HEK293 (cell line): ENCODE results near the gene MTOR.

Experiments used
- CTCF ChIP-seq: fragments of 450-650 bp; formaldehyde crosslinking; IDR thresholded peaks from 2 replicates; pipeline ENCODE4 v1.5.1; 2016; ENCODE audit warnings: missing biosample characterization, missing genetic modification characterization
- IKZF3 ChIP-seq: fragments of 450-650 bp; IDR thresholded peaks from 2 replicates; pipeline ENCODE4 v1.5.0; 2018; ENCODE audit warnings: missing biosample characterization, mild to moderate bottlenecking, missing genetic modification characterization, moderate library complexity
- KLF10 ChIP-seq: fragments of 450-650 bp; IDR thresholded peaks from 2 replicates; pipeline ENCODE4 v1.5.1; 2018; ENCODE audit warnings: missing biosample characterization, mild to moderate bottlenecking, missing genetic modification characterization
- RBAK ChIP-seq: fragments of 450-650 bp; formaldehyde crosslinking; IDR thresholded peaks from 2 replicates; pipeline ENCODE4 v1.5.1; 2016; ENCODE audit warnings: missing biosample characterization, missing genetic modification characterization
- REST ChIP-seq: fragments of 450-650 bp; formaldehyde crosslinking; IDR thresholded peaks from 2 replicates; pipeline ENCODE4 v1.5.1; 2016; ENCODE audit warnings: missing biosample characterization, missing genetic modification characterization
- SP2 ChIP-seq: fragments of 450-650 bp; formaldehyde crosslinking; IDR thresholded peaks from 2 replicates; pipeline ENCODE4 v1.5.1; 2016; ENCODE audit warnings: missing biosample characterization, missing genetic modification characterization
- TF ChIP-seq, protein P1 (sequence below): fragments of 450-650 bp; formaldehyde crosslinking; IDR thresholded peaks from 2 replicates; pipeline ENCODE4 v1.5.1; 2016; ENCODE audit warnings: missing biosample characterization, missing genetic modification characterization

DNA sequence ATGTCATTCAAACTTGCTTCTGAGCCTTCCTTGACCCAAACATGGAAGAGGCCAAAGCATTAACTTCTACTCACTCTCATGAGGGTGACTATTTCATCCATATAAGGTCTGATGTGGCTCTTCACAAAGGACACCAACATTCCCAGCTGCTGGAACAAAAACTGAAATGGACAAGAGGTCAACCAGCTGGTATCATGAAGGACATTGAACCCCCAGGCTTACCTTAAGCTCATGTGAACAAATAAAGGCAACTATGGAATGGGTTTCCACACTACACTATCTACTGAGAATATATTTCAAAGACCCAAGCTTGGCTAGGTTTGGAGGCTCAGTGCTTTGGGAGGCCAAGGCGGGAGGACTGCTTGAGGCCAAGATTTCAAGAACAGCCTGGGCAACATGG lies 46.3 kb downstream of the MTOR start:
- TF ChIP-seq, protein P1, sequence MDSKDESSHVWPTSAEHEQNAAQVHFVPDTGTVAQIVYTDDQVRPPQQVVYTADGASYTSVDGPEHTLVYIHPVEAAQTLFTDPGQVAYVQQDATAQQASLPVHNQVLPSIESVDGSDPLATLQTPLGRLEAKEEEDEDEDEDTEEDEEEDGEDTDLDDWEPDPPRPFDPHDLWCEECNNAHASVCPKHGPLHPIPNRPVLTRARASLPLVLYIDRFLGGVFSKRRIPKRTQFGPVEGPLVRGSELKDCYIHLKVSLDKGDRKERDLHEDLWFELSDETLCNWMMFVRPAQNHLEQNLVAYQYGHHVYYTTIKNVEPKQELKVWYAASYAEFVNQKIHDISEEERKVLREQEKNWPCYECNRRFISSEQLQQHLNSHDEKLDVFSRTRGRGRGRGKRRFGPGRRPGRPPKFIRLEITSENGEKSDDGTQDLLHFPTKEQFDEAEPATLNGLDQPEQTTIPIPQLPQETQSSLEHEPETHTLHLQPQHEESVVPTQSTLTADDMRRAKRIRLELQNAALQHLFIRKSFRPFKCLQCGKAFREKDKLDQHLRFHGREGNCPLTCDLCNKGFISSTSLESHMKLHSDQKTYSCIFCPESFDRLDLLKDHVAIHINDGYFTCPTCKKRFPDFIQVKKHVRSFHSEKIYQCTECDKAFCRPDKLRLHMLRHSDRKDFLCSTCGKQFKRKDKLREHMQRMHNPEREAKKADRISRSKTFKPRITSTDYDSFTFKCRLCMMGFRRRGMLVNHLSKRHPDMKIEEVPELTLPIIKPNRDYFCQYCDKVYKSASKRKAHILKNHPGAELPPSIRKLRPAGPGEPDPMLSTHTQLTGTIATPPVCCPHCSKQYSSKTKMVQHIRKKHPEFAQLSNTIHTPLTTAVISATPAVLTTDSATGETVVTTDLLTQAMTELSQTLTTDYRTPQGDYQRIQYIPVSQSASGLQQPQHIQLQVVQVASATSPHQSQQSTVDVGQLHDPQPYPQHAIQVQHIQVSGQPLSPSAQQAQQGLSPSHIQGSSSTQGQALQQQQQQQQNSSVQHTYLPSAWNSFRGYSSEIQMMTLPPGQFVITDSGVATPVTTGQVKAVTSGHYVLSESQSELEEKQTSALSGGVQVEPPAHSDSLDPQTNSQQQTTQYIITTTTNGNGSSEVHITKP (tag by site-specific recombination): no peak
- TF ChIP-seq CTCF (no peak), SP2 (tag by site-specific recombination) (no peak), REST (tag by site-specific recombination) (no peak), IKZF3 (tag by site-specific recombination) (no peak), KLF10 (tag by site-specific recombination) (no peak), RBAK (no peak)
